ENCODE results near the gene LUZP2.
"Not testable (repeated sequence)": the region's sequence is repeated elsewhere in the genome, so short reads cannot be mapped to it uniquely, and the experiment has no call there.

Gene LUZP2

DNA sequence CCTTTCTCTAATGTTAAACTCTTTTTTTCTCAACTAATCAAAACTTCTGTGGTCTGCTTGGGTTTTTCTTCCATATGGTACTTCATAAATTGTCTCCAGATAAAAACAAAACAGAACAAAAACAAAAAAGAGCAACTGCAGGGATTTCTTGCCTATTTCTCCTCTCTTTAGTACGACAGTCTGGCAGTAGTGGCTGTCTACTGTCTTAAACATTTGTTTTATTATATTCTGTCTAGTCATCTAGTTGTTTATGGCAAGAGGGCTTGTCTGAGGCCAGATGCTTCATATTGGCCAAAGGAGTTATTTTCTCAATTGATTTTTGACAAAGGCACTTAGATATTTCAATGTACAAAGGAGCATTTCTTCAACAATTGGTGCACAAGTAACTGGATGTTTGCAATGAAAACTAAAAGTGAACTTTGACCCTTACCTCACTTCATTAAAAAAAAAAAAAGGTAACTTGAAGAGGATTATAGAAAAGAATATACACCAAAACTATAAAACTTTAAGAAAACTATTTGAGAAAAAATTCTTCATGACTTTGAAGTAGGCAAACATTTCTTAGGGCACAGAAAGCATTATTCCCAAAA is 404.2 kb downstream of the LUZP2 start:
- no peak for DNase-seq (ENCODE audit: low read depth)

DNA sequence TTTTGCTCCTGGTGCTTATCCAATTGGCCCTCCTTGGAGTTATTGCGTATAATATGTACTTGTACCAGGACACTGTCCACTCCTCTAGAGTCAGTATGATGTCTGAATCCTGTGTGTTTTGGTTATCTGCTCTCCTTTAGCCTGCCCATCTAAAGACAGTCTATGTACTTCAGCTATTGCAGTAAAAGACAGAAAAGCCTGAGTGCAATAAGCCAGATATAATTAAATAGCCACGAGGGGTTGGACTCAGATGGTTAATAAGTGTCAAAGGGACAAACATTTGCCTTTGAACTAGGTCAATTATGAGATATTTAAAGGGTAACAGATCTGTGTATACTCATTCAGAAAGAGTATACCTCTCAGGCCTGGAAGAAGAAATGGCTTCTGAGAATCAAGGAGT is 406.7 kb downstream of the LUZP2 start:
- DNase-seq (ENCODE audit: low read depth), result no peak

DNA sequence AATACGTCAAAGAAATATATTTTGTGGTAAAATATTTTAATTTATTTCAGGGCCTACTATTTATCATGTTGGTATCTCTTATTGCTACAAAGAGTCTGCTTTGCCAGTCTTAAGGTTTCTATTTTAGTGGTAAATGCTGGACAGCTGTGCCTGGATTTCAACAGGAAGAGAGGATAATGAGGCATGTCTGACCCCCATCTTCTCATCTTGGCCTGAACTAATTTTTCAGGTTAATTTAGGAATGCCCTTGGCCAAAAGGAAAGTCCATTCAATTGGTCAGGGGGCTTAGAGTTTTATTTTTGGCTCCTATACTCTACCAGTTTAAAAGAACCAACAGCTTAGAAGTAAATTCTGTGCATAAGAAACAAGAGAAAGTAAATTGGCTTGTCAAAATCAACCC is 428.2 kb downstream of the LUZP2 start:
- no peak for DNase-seq (ENCODE audit: low read depth)

DNA sequence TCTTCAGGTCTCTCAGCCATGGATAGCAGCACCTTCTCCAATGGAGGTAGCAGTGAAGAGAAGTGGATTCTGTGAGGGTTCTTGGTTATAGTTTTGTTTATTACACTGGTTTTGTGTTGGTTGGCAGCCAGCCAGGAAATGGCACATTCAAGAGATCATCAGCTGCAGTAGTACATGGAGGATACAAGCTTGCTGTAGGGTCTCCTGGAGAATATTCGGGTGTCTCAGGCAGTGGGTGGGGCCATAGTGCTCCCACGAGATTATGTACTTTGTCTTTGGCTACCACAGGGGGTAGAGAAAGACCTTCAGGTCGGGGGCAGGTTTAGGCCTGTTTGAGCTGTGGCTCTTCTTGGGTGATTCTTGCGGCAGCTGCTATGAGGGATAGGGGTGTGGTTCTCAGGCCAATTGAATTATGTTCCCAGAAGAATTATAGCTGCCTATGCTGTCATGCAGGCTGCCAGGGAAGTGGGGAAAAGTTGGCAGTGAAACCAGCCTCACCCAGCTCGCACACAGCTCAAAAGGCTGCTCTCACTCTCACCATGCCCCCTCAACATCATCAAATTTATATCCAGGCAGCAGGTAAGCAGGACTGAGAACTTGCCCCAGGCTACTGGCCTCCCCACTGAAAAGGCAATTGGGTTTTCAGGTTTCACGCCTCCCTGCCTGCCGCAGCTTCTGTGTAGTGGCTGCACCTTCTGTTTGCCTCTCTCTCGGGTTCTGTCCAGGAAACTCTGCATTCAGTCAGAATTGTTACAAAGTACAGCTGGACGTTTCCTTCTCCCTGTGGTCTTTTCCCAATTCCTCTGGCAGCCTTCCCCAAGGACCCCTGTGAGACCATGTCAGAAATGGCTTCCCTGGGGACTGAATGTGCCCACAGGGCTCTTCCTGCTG is 435.5 kb downstream of the LUZP2 start:
- DNase-seq (ENCODE audit: low read depth), result no peak

DNA sequence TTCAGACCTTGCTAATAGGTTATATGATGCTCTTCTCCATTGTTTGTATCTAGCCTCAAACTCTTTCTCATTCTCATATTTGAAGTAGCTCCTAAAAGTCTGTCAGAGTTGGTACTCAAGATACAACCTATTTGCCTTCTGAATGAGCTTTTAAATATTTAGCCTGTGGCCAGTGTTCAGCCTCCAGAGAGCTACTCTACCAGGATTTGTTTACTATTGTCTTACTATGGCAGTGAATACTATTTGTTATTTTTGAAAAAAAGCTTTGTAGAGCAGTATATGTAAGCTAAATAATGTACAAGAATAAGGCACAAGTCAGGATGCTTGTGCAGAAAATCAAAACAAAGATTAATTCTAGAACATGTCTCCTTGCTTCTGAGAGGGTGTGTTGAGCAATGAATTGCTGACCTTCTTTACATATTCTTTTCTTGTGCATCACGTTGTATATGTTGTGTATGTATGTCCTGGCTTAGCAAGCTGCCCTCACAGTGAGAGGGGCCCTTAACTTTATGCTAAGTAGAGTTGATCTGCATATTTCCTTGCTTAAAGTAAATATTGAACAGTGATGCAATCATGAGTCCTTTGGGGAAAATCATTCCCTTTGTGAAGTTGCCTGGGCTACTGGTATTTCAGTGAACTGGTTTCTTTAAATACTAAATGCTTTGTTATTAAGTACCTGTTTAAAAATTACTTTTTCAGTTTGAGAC is 438.0 kb downstream of the LUZP2 start:
- DNase-seq (ENCODE audit: low read depth), result no peak

DNA sequence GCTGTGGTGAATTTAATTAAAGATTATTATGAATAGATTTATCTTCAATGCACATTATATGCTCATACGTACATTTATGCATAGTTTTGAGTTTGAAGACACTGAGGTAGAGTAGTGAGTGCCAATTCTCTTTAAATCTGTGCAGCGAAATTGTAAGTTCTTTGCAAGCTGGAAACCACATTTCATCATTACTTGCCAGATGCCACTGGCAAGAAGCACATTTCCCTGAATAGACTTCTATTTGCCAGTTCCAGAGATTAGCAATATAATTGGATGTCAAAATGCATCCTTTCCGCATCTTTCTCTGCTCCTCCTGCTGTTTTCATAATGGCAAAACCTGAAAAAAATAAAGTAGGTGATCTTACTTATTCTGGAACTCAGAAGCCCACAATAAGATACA is 448.0 kb downstream of the LUZP2 start:
- no peak for DNase-seq (ENCODE audit: low read depth)

DNA sequence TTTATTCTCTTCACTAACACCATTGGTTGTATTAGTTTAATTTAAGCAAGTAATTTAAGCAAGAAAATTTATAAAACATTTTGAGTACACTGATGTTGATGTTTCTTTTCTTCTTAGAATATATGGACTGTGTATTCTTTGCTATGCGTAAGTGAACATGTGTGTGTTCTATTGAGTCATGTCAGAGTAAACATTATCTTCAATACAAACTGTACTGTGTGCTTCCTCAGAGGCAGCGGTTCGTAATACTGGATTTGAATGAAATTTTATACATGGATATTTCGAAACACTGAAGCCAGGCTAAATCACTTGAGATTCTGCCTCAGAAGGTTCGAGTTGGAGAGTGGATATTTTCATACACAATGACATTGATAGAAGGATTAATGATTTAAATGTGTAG is 452.6 kb downstream of the LUZP2 start:
- no peak for DNase-seq (ENCODE audit: low read depth)

DNA sequence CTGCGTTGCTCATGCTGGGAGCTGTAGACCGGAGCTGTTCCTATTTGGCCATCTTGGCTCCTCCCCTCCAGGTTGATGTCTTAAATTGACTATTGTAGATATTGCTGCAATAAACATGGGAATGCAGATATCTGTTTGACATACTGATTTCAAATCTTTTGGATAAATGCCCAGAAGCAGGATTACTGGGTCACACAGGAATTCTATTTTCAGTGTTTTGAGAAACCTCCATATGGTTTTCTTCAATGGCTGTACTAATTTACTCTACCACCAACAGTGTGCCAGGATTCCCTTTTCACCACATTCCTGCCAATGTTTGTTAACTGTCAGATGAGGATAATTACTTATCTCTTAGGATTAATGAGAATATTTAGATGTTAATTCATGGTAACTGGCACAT is 467.0 kb downstream of the LUZP2 start:
- DNase-seq (ENCODE audit: low read depth), result no peak

DNA sequence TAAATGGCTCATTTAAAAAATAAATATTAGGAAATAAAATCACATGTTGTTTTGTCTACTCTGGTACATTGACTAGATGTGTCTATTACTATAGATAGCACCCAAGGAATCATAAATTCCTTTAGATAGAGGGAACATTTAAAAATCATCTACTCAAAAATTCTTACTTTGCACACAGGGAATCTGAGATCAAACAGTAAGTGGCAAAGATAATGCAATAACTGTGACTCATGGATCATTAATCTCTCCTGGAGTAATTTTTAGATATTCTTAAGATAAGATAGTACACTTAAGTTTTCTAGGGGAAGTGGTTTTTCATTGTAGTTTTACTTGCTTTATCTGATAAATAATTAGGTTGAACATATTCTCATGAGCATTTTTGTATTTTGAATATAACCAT is 468.9 kb downstream of the LUZP2 start:
- DNase-seq (ENCODE audit: low read depth), result no peak

DNA sequence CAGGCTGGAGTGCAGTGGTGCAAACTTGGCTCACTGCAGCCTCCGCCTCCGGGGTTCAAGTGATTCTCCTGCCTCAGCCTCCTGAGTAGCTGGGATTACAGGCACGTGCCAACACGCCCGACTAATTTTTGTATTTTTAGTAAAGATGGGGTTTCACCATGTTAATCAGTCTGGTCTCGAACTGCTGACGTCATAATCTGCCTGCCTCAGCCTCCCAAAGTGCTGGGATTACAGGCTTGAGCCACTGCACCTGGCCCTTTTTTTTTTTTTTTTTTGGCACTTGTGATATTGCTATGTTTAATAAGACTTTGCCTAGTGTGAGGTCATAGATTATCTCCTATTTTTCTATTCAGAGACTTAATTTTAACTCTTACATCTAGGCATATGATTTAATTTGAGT is 497.1 kb downstream of the LUZP2 start:
- DNase-seq (ENCODE audit: low read depth), result not testable (repeated sequence)

DNA sequence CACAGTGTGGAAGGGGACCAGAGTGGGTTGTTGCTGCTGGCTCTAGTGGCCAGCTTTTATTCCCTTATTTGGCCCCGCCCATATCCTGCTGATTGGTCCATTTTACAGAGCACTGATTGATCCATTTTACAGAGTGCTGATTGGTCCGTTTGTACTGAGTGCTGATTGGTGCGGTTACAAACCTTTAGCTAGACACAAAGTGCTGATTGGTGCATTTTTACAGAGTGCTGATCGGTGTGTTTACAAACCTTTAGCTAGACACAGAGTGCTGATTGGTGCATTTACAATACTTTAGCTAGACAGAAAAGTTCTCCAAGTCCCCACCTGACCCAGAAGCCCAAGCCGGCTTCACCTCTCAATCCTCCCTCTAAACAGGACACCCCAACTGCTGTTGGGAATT is 503.1 kb downstream of the LUZP2 start:
- not testable (repeated sequence) for DNase-seq (ENCODE audit: low read depth)

DNA sequence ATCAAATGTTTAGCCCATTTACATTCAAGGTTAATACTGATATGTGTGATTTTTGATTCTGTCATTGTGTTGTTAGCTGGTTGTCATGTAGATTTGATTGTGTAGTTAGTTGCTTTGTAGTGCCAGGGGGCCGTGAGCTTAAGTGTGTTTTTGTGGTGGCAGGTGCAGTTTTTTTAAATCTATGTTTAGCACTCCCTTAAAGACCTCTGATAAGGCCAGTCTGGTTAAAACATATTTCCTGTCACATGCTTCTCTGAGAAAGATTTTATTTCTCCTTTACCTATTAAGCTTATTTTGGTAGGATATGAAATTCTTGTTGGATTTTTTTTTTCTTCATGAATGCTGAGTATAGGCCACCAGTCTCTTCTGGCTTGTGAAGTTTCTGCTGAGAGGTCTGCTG is 540.6 kb downstream of the LUZP2 start:
- DNase-seq (ENCODE audit: low read depth), result no peak

DNA sequence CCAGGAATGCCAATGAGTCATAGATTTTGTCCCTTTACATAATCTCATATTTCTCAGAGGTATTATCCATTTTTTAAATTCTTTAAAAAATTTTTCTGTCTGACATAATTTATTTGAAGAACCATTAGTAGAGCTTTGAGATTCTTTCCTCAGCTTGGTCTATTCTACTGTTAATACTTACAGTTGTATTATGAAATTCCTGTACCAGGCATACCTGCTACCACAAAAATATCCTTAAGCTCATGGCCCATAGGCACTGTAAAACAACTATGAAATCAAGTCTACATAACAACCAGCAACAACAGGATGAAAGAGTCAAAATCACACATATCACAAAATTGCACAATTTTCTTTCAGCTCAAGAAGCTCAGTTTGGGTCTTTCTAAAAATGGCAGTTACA is 541.3 kb downstream of the LUZP2 start:
- DNase-seq (ENCODE audit: low read depth), result no peak

DNA sequence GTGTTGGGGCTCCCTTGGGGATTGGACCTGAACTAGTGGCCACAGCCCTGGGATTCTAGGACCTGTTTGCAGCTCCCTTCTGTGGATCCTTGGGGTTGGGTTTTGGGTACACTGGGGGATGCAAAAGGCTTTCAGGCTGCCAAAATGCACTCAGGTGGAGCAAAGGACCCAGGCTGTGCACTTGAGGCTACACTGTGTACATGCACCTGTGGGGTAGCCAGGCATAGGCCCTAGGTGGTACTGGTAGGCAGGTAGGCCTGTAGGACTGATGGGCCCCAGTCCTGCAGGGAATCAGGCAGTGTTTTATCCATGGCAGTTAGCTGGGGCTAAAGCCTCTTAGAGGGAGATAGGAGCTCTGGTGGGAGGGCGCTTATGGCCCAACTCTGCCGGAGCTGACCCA is 542.3 kb downstream of the LUZP2 start:
- no peak for DNase-seq (ENCODE audit: low read depth)

DNA sequence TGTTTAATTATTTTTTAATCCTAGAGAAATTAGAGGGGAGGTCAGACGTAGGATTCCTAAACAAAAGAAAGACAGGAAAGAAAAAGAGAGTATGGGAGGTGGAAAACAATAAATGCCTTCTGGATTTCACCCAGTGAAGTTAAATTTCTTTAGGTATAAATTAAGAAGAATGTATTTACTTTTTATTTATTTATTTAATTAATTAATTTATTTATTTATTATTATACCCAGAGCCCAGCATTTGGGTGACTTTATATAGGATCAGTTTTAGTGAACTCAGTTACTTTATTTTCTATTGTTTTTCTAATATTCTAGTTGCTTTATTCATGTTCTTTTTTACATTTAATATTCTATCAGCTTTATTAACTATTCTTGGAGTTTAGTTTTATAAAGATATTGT is 551.8 kb downstream of the LUZP2 start:
- DNase-seq (ENCODE audit: low read depth), result no peak

DNA sequence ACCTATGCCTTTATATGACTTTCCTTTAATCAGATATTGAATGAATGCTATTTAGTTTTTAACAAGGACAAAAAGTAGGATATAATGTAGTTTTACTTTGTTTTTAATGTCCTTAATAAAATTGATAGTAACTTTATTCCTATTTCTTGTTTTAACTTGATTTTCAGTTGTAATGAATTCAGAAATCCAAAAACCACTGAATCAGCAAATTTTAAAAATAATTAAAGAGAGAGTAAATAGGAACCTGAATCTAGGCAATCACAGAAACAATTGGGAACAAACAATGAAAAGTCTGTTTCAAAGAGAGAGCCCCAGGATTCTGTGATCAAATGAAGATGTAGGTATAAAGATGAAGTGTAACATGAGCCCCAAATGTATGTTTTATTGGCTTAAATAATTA is 556.0 kb downstream of the LUZP2 start:
- no peak for DNase-seq (ENCODE audit: low read depth)

DNA sequence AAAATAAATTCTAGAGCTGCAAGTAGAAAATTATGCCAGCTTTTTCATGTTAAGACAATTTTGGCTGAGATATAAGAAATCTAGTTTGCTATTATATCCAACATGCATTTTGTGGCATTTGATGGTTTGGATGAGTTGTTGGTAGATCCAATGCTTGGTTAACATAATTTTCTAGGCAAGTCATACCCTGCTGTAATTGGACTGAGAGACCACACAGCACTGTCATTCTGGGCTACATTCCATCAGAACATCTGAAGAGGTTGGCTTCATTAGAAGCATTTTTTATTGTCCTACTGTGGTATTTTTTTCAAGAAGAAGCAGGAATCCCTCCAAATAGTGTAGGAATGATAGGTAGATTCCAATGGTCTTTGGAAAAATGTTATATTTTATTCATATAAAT is 561.0 kb downstream of the LUZP2 start:
- no peak for DNase-seq (ENCODE audit: low read depth)

DNA sequence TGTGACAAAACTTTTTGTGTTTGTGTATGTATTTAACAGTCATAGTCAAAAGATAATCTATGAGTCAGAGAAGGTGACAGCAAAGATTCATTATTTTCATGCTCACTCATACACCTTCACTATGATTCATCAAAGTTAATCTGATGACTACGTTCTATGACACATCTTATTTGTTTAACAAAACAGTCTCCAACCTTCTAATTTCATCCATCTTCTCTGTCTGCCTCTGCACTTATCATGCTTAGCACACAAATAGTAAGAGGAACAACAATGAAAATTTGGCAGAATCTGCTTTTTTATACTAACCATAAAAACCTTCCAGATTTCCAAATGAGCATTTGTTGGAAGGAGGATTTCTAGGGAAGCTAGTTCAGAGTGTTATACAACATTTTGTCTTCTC is 568.9 kb downstream of the LUZP2 start:
- no peak for DNase-seq (ENCODE audit: low read depth)

DNA sequence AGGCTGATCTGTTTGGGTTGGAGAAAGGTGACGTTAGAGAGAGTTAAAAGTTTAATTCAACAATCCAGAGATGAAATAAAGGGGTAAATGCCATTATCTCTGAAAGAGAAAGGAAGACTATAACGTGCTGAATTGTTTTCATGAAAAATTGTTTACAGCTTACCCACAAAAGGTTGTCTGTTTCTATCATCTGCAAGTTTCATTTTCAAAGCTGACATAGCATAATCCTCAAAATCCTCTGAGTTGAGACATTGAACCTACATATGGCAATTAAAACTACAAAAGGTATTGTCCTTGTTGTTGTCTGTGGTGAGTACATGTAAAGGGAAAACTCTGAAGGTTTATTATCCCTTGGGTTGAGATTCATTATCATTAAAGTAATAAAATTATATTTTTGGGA is 569.9 kb downstream of the LUZP2 start:
- no peak for DNase-seq (ENCODE audit: low read depth)

DNA sequence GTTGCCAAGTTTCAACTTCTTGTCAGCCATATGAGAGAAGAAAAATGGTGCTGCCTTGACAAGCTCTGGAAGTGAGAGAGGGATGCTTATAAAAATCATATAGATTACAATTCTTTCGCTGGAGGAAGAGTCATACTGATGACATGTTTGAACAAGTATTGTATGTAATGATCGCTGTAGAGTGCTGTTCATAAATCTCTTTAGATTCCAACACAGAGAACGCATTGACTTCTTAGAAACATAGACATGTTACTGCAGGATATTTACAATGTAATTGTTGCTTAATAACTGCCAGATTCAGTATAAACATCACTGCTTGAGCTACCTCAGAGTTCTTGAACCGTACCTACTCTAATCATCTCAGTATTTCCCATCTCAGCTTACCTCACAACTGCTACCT is 571.6 kb downstream of the LUZP2 start:
- no peak for DNase-seq (ENCODE audit: low read depth)

DNA sequence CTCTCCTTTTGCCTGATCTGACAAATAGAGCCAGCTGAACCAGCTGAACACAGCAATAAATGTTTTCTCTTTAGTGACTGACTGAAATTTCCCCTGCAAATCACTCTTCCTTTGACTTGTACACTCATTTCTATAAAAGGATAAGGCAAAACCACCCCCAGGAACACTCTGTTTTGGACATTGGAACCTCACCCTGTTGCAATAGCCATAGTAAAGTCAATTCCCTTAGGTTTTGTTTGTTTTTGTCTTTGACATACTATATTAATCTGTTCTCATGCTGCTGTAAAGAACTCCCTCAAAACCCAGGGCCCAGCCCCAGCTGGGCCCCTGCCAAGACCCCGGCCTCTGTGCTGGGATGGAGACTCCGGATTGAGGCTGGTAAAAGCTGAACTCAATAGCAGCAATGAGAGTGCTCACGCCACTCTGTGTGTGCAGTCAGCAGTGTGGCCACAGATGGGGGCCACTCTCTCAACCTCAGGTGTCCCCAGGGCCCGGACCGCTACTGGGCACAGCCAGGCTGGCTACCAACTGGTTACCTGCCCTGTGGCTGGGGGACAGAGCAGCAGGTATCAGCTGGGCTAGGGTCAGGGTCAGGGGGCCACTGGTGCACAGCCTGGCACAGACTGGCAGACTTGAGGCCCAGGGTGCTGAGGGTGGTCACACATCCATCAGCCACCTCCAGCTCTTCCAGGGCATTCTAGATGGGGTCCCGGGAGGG is 597.4 kb downstream of the LUZP2 start:
- no peak for DNase-seq (ENCODE audit: low read depth)

DNA sequence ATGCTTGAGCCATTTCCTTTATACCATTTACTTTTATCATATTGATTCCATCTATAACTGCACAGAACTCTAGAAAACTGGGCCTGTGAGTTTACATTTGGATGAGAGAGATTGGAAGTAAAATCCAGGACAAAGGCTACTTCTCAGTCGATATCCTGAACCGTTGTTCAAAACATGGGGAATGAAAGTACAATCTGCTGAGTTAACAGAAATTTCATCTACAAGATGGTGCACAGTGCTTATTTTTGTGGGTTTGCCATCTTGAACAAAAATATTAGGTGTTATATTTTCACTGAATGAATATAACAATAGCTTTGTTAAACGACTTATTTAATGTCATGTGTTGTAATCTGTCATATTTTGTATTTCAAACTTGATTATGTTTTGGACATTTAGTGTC is 622.6 kb downstream of the LUZP2 start:
- DNase-seq (ENCODE audit: low read depth), result no peak

All from T follicular helper cell (primary cell).